Measurements from ENCODE around the gene RNF123. TPM values are rescaled to one million over a fixed set of nuclear protein-coding genes. Genes with fewer than 3 reads are reported as not detected.

Gene RNF123
- total RNA-seq, 4 donors from 2014 or later: 34.6 to 99.5 (median 52.1) TPM

DNA sequence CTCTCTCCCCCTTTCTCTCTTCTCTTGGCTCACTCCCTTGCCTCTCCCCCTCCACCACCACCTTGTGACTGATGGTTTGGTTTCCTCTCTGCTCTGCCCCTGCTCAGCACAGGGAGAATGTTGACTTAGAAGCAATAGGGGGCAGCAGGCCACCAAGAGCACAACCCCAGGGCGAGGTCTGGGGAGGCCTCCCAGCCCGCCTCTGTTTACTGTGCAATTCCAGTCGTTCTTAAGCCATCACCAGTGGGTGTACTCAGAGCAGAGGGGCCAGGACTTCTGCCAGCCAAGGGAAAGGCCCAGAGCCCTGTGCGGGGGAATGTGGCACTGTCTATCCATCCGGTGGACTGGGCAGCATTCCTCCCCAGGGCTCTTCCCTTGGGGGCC lies 21.0 kb upstream of the RNF123 start:
- DNase-seq: no peak
- no peak overlapping the region for H3K4me3 ChIP-seq
- in situ Hi-C loops (cut with MboI; ENCODE audit: low pct_ligation_motif_present in 1 of 4, low pct_unique_long_range_greater_than_20kb in 1 of 4, low sequenced_read_pairs in 3 of 4): loop anchor here in 1 of 4 donors (10.0 kb wide), 1 partner anchor 124 kb away; no protein-coding TSS in a partner anchor

DNA sequence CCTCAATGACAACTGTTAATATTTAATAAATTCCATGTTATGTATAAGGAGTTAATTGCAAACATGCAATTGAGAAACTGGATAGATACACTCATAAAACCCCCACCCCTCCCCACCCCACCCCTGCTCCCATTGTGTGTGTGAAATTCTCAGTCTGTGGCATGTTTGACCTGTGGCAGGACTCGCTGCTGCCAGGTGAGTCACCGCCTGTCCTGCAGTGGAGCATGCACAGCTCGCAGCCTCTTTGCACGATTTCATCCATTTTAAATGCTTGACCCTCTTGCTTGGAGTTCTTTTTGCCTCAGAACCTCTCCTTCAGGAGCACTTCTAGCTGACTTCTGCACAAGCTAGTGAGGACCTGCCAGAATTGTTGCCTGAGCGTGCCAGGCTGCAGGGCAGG lies 20.5 kb upstream of the RNF123 start:
- Histone ChIP-seq H3K27me3 (peaks cover 16% of the 10 kb centered on the region), H3K36me3 (no peaks in the 10 kb centered on the region), H3K9me3 (no peaks in the 10 kb centered on the region), H3K27ac (no peak overlapping the region), H3K4me3 (no peak overlapping the region), H3K4me1 (peaks cover 0 to 6% (median 4%) of the 10 kb centered on the region in 4 donors)
- no peak for DNase-seq
- in situ Hi-C loops (cut with MboI; ENCODE audit: low pct_ligation_motif_present in 1 of 4, low pct_unique_long_range_greater_than_20kb in 1 of 4, low sequenced_read_pairs in 3 of 4) (loop anchor here in 1 of 4 donors (10.0 kb wide), 1 partner anchor 124 kb away; no protein-coding TSS in a partner anchor), intact Hi-C loops (cut with DNase I; ENCODE audit: low total_unique reads) (no loop called here)
- 50 to 54% methylated on average over 2 to 5 of the region's 5 CpGs for whole genome bisulfite sequencing, 2 donors (ENCODE audit: low coverage in 1 of 2)
- TF ChIP-seq POLR2AphosphoS5 (IDR thresholded peaks at IDR 0.05): no peak
- TF ChIP-seq EP300 (IDR thresholded peaks at IDR 0.05; ENCODE audit: low read depth): no peak
- TF ChIP-seq, protein P1, sequence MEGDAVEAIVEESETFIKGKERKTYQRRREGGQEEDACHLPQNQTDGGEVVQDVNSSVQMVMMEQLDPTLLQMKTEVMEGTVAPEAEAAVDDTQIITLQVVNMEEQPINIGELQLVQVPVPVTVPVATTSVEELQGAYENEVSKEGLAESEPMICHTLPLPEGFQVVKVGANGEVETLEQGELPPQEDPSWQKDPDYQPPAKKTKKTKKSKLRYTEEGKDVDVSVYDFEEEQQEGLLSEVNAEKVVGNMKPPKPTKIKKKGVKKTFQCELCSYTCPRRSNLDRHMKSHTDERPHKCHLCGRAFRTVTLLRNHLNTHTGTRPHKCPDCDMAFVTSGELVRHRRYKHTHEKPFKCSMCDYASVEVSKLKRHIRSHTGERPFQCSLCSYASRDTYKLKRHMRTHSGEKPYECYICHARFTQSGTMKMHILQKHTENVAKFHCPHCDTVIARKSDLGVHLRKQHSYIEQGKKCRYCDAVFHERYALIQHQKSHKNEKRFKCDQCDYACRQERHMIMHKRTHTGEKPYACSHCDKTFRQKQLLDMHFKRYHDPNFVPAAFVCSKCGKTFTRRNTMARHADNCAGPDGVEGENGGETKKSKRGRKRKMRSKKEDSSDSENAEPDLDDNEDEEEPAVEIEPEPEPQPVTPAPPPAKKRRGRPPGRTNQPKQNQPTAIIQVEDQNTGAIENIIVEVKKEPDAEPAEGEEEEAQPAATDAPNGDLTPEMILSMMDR (IDR thresholded peaks at IDR 0.05): no peak
- TF ChIP-seq POLR2A (IDR thresholded peaks at IDR 0.05): no peak

More for the DNA sequence above, 21.0 kb upstream of the RNF123 start:
- no peak overlapping the region for H3K27ac ChIP-seq
- H3K9me3 ChIP-seq: no peaks in the 10 kb centered on the region
- 29% methylated on average over 5 of the region's 5 CpGs; no CpG with 5 or more reads in 1 of the 2 donors for WGBS, 2 donors (ENCODE audit: low coverage in 1 of 2)
- H3K4me1 ChIP-seq: peaks cover 0 to 4% (median 4%) of the 10 kb centered on the region in 4 donors
- no peak for TF ChIP-seq POLR2A (IDR thresholded peaks at IDR 0.05)
- no peaks in the 10 kb centered on the region for H3K36me3 ChIP-seq
- H3K27me3 ChIP-seq: peaks cover 16% of the 10 kb centered on the region
- intact Hi-C loops (cut with DNase I; ENCODE audit: low total_unique reads): no loop called here

DNA sequence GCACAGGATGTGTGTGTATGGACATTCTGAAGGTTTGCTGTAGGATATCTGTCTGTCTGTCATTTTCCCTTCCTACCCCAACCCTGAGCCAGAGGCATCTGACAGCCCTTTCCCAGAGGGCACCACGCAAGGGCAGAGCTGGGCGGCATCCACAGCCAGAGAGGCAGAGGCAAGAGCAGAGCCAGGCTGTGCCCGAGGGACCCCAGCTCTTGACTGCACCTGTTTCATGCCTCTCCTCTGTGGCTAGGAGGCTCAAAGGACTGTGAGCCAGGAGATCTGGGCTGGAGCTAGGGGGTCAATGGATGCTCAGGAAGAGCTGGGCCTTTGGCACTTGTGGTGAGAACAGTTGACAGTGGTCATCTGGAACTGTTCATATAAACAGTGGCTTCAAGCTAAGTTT lies 20.0 kb upstream of the RNF123 start:
- intact Hi-C loops (cut with DNase I; ENCODE audit: low total_unique reads): no loop called here
- no peak for DNase-seq
- H3K9me3 ChIP-seq: no peaks in the 10 kb centered on the region
- WGBS, 2 donors (ENCODE audit: low coverage in 1 of 2): 56% methylated on average over 3 of the region's 3 CpGs; no CpG with 5 or more reads in 1 of the 2 donors
- no peak overlapping the region for H3K27ac ChIP-seq
- TF ChIP-seq EP300 (IDR thresholded peaks at IDR 0.05; ENCODE audit: low read depth) (no peak), POLR2A (IDR thresholded peaks at IDR 0.05) (no peak), POLR2AphosphoS5 (IDR thresholded peaks at IDR 0.05) (no peak)
- TF ChIP-seq, protein P1 (IDR thresholded peaks at IDR 0.05): no peak
- peaks cover 16% of the 10 kb centered on the region for H3K27me3 ChIP-seq
- H3K4me3 ChIP-seq: no peak overlapping the region
- H3K4me1 ChIP-seq: peaks cover 0 to 6% (median 4%) of the 10 kb centered on the region in 4 donors
- no peaks in the 10 kb centered on the region for H3K36me3 ChIP-seq
- in situ Hi-C loops (cut with MboI; ENCODE audit: low pct_ligation_motif_present in 1 of 4, low pct_unique_long_range_greater_than_20kb in 1 of 4, low sequenced_read_pairs in 3 of 4): loop anchor here in 1 of 4 donors (10.0 kb wide), 1 partner anchor 125 kb away; no protein-coding TSS in a partner anchor

DNA sequence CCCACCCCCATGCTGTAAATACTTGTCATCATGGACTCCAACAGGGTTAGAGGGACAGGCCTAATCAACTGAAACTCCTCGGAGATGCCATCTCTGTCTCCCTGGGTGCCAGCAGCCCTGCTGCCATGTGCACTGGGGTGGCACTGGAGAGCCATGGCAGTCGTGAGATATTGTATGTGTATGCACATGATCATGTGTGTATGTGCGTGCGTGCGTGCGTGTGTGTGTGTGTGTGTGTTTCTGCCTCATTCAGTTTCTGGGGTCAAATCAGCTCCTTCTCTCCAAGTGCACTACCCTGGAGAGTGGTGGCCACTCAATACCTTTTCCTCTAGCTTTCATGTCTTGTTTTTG lies 18.4 kb upstream of the RNF123 start:
- peaks cover 9 to 16% (median 12%) of the 10 kb centered on the region in 4 donors for H3K4me1 ChIP-seq
- no peaks in the 10 kb centered on the region for H3K9me3 ChIP-seq
- peaks cover 16% of the 10 kb centered on the region for H3K27me3 ChIP-seq
- in situ Hi-C loops (cut with MboI; ENCODE audit: low pct_ligation_motif_present in 1 of 4, low pct_unique_long_range_greater_than_20kb in 1 of 4, low sequenced_read_pairs in 3 of 4) (loop anchor here in 3 of 4 donors (5.0 to 10.0 kb wide), 3 partner anchors 126 to 136 kb away; no protein-coding TSS in a partner anchor), intact Hi-C loops (cut with DNase I; ENCODE audit: low total_unique reads) (loop anchor here (5.0 kb wide), 1 partner anchor 129 kb away; no protein-coding TSS in a partner anchor)
- no peak overlapping the region for H3K27ac ChIP-seq
- 68% methylated on average over 6 of the region's 6 CpGs; no CpG with 5 or more reads in 1 of the 2 donors for WGBS, 2 donors (ENCODE audit: low coverage in 1 of 2)
- DNase-seq: no peak
- no peak for TF ChIP-seq POLR2A (IDR thresholded peaks at IDR 0.05)
- no peak for TF ChIP-seq POLR2AphosphoS5 (IDR thresholded peaks at IDR 0.05)
- TF ChIP-seq, protein P1 (IDR thresholded peaks at IDR 0.05): no peak
- no peak for TF ChIP-seq EP300 (IDR thresholded peaks at IDR 0.05; ENCODE audit: low read depth)
- no peaks in the 10 kb centered on the region for H3K36me3 ChIP-seq
- H3K4me3 ChIP-seq: no peak overlapping the region

All from transverse colon (tissue), 4 donors.